SH-SY5Y (cell line): ENCODE results near the gene EN2.

ENCODE experiments used
- GATA2 ChIP-seq: IDR thresholded peaks from 2 replicates; pipeline ENCODE4 v1.6.1; 2011; ENCODE audit warnings: mild to moderate bottlenecking, low read depth, low read length
- GATA3 ChIP-seq: IDR thresholded peaks from 2 replicates; pipeline ENCODE4 v1.6.1; 2011; ENCODE audit warnings: low read depth, mild to moderate bottlenecking, low read length, moderate library complexity

- TF ChIP-seq GATA2 (no peak), GATA3 (no peak)
Observed at GRCh38 chr7:155482511-155483183, 24.7 kb downstream of the EN2 start.
